ENCODE results near the gene RAB5B. TPM values are rescaled to one million over a fixed set of nuclear protein-coding genes. Genes with fewer than 3 reads are reported as not detected.

RAB5B gene
- total and polyA plus RNA-seq, 3 donors from 2014 or later = 139 to 198 (median 144) TPM

DNA sequence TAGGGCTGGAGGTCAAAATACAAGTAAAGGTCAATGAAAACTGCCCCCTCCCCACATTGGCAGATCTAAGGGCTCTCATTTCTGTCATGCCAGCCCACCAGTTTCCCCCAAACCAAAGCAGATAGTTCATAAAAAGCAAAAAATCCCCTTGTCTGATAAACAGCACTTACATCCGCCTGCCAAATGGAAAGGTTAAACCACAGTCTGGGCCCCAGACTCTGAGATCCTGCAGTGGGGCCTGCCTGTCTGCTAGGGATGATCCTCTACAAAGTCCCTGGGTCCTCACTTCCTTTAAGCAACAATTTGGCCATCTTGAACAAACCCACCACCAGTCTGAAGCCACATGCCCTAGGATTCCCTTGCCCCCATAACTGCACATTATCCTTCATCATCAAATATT, 58.1 kb downstream of the RAB5B start:
- Histone ChIP-seq H3K27me3 (no peaks in the 10 kb centered on the region), H3K36me3 (ENCODE audit: low read depth, missing control alignments) (no peaks in the 10 kb centered on the region), H3K27ac (no peak overlapping the region), H3K4me3 (no peak overlapping the region), H3K4me1 (no peaks in the 10 kb centered on the region), H3K9me3 (no peaks in the 10 kb centered on the region)
- TF ChIP-seq, protein P1, sequence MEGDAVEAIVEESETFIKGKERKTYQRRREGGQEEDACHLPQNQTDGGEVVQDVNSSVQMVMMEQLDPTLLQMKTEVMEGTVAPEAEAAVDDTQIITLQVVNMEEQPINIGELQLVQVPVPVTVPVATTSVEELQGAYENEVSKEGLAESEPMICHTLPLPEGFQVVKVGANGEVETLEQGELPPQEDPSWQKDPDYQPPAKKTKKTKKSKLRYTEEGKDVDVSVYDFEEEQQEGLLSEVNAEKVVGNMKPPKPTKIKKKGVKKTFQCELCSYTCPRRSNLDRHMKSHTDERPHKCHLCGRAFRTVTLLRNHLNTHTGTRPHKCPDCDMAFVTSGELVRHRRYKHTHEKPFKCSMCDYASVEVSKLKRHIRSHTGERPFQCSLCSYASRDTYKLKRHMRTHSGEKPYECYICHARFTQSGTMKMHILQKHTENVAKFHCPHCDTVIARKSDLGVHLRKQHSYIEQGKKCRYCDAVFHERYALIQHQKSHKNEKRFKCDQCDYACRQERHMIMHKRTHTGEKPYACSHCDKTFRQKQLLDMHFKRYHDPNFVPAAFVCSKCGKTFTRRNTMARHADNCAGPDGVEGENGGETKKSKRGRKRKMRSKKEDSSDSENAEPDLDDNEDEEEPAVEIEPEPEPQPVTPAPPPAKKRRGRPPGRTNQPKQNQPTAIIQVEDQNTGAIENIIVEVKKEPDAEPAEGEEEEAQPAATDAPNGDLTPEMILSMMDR (IDR thresholded peaks at IDR 0.05) = no peak
- TF ChIP-seq POLR2A (IDR thresholded peaks at IDR 0.05) = no peak
- DNase-seq = no peak
- WGBS, 2 donors = 96 to 100% methylated on average over 1 of the region's 1 CpG
- intact Hi-C loops (cut with DNase I; ENCODE audit: low total_unique reads) = no loop called here

DNA sequence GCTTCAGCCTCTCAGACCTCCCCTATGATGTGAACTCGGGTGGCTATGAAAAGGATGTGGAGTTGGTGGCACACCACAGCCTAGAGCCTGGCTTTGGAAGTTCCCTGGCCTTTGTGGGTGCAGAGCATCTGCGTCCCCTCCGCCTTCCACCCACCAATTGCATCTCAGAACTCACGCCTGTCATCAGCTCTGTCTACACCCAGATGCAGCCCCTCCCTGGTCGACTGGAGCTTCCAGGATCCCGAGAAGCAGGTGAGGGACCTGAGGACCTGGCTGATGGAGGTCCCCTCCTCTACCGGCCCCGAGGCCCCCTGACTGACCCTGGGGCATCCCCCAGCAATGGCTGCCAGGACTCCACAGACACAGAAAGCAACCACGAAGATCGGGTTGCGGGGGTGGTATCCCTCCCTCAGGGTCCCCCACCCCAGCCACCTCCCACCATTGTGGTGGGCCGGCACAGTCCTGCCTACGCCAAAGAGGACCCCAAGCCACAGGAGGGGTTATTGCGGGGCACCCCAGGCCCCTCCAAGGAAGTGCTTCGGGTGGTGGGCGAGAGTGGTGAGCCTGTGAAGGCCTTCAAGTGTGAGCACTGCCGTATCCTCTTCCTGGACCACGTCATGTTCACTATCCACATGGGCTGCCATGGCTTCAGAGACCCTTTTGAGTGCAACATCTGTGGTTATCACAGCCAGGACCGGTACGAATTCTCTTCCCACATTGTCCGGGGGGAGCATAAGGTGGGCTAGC, 60.9 kb downstream of the RAB5B start:
- H3K27me3 ChIP-seq = no peaks in the 10 kb centered on the region
- 81 to 89% methylated on average over 12 to 21 of the region's 21 CpGs for WGBS, 2 donors
- no peak overlapping the region for H3K4me3 ChIP-seq
- DNase-seq = no peak
- H3K9me3 ChIP-seq = no peaks in the 10 kb centered on the region
- peaks cover 3% of the 10 kb centered on the region for H3K4me1 ChIP-seq
- TF ChIP-seq POLR2A (IDR thresholded peaks at IDR 0.05) = no peak
- TF ChIP-seq, protein P1 (IDR thresholded peaks at IDR 0.05) = no peak
- intact Hi-C loops (cut with DNase I; ENCODE audit: low total_unique reads) = no loop called here
- H3K27ac ChIP-seq = no peak overlapping the region
- H3K36me3 ChIP-seq (ENCODE audit: low read depth, missing control alignments) = no peaks in the 10 kb centered on the region

DNA sequence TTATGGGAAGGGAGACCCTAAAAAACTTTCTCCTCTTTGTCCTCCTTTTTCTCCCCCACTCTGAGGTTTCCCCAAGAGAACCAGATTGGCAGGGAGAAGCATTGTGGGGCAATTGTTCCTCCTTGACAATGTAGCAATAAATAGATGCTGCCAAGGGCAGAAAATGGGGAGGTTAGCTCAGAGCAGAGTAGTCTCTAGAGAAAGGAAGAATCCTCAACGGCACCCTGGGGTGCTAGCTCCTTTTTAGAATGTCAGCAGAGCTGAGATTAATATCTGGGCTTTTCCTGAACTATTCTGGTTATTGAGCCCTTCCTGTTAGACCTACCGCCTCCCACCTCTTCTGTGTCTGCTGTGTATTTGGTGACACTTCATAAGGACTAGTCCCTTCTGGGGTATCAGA, 63.3 kb downstream of the RAB5B start:
- Histone ChIP-seq H3K4me3 (no peak overlapping the region), H3K27me3 (no peaks in the 10 kb centered on the region), H3K9me3 (no peaks in the 10 kb centered on the region), H3K27ac (no peak overlapping the region), H3K36me3 (ENCODE audit: low read depth, missing control alignments) (no peaks in the 10 kb centered on the region), H3K4me1 (peaks cover 3% of the 10 kb centered on the region)
- WGBS, 2 donors = 69 to 73% methylated on average over 2 of the region's 2 CpGs
- DNase-seq = no peak
- intact Hi-C loops (cut with DNase I; ENCODE audit: low total_unique reads) = no loop called here
- no peak for TF ChIP-seq POLR2A (IDR thresholded peaks at IDR 0.05)
- TF ChIP-seq, protein P1 (IDR thresholded peaks at IDR 0.05) = no peak

DNA sequence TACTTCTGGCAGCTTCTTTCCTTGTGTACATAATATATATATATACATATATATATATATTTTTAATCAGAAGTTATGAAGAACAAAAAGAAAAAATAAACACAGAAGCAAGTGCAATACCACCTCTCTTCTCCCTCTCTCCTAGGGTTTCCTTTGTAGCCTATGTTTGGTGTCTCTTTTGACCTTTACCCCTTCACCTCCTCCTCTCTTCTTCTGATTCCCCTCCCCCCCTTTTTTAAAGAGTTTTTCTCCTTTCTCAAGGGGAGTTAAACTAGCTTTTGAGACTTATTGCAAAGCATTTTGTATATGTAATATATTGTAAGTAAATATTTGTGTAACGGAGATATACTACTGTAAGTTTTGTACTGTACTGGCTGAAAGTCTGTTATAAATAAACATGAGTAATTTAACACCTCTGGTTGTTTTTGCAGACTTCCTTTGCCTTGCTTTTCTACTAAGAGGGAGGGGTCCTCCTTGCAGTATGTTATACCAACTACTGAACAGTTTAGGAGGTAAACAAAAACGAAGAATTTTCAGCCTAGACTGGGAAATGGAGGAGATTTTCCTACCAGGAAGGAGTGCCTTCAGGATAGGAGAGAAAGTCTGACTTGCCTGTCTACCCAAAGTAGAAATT, 64.3 kb downstream of the RAB5B start:
- no peak overlapping the region for H3K4me3 ChIP-seq
- DNase-seq = no peak
- no peak overlapping the region for H3K27ac ChIP-seq
- no peaks in the 10 kb centered on the region for H3K9me3 ChIP-seq
- peaks cover 9% of the 10 kb centered on the region for H3K4me1 ChIP-seq
- H3K36me3 ChIP-seq (ENCODE audit: low read depth, missing control alignments) = no peaks in the 10 kb centered on the region
- H3K27me3 ChIP-seq = no peaks in the 10 kb centered on the region
- 67 to 70% methylated on average over 2 of the region's 2 CpGs for WGBS, 2 donors
- TF ChIP-seq, protein P1 (IDR thresholded peaks at IDR 0.05) = no peak
- no peak for TF ChIP-seq POLR2A (IDR thresholded peaks at IDR 0.05)
- intact Hi-C loops (cut with DNase I; ENCODE audit: low total_unique reads) = no loop called here

Measured in testis (tissue), 3 donors.